ENCODE measurements around the gene FBLN1.

FBLN1 gene

DNA sequence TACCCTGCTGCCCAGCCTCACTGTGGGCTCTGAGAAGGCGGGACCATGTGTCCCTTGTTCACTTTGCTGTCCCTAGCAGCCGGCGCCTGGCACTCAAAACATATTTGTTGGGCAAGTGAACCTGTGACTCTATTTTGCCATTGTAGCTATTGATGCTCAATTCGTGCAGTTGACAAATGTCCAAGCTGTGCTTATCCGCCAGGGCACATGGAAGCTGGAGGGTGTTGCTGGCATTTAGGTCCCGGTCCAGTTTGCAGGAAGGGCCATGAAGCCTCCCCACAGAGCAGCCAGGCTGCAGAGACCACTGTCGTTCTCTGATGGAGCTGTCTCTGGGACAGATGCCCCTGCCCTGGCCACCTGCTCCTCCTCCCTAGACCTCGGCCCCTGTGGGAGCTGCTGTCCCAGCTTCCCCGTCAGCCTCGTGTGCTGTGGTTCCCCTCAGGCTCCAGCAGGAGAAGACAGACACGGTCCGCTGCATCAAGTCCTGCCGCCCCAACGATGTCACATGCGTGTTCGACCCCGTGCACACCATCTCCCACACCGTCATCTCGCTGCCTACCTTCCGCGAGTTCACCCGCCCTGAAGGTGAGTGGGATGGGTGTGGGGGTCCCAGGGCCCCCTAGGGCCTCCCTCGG lies 71.5 kb downstream of the FBLN1 start:
- no peak for DNase-seq

DNA sequence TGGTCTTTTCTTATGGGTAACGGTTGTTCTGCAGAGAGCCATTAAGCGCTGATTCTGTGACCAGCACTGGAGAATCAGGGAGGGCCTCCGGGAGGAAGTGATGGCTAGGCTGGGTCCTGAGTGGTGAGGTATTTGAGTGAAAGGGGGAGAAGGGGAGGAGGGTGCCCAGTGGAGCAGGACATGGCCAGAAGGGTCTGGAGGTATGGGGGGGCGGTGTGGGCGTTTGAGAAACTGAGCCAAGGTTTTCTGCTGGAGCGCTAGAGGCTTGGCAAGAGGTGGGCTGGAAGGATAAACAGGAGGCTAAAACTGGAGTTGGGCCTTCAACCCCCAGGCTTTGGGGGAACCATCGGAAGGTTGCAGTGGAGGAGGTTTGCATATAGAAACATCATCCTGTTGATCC lies 72.5 kb downstream of the FBLN1 start:
- no peak for DNase-seq

DNA sequence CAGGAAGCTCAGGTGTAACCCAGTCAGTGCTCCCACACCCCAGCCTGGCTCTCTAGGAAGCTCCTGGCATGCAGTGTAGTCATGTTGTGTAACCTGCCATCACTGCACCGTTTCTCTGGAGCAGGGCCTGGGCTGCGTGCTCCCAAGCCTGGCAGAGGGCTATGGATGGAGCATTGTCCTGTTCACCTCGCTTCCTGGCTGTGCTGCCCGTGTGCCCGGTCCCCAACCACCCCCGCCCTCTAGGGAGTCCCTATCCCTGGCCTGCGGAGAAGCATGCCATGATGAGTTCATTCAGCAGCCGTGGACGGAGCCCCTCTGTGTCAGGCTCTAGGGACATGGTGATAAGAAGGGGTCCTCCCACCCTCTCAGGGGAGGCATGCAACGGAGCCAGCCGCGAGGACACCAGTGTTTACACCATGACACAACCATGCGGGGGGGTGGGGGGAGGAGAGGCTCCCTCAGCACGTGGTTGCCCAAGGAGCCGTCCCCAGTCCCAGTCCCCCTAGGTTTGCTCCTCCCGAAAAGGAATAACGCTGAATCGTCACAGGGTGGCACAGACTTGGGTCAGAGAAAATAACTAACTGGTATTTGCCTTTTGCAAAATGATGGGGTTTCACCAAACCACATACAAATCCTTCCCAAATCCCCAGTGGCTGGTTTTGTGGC lies 73.1 kb downstream of the FBLN1 start:
- DNase-seq, result no peak

DNA sequence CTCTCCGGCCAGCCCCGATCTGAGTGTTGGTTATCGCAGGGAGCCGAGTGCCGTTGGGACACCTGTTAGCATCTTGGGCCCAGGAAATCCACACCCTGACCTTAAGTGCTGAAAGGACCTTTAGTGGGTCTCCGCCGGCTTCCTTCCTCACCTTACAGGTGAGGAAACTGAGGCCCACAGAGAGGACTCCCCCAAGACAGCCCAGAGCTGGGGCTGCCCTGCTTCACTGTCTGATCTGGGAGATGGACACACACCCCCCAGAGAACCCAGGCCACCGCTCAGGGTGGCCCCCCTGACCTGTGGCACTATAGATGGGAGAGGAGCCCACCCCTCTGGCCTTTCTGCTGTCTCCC lies 73.6 kb downstream of the FBLN1 start:
- DNase-seq, result no peak

DNA sequence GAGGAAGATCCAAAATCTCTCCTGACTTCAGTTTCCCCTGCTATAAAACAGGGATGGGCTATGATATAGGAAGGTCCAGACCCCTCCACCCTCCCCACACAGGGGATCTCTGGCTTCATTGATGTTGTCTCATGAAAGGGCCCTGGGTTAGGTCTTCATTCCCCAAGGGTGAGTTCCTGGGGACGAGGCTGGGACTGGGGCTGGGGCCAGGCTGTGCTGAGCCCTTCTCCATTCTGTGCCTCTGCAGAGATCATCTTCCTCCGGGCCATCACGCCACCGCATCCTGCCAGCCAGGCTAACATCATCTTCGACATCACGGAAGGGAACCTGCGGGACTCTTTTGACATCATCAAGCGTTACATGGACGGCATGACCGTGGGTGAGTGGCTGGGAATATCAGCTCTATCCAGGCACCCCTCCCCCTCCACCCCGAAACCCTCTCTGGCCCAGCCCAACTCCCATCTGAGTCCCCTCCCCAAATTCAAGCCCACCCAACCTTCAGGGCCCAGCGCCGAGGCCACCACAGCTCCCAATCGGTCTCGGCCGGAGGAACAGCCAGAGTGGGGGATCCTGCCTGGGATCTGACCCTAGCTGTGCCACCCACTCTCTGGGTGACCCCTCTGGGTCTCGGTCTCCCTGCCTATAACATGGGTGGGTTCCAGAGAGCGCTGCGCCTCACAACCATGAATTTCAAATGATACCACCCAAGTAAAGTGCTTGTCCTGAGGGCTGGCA lies 74.2 kb downstream of the FBLN1 start:
- no peak for DNase-seq

DNA sequence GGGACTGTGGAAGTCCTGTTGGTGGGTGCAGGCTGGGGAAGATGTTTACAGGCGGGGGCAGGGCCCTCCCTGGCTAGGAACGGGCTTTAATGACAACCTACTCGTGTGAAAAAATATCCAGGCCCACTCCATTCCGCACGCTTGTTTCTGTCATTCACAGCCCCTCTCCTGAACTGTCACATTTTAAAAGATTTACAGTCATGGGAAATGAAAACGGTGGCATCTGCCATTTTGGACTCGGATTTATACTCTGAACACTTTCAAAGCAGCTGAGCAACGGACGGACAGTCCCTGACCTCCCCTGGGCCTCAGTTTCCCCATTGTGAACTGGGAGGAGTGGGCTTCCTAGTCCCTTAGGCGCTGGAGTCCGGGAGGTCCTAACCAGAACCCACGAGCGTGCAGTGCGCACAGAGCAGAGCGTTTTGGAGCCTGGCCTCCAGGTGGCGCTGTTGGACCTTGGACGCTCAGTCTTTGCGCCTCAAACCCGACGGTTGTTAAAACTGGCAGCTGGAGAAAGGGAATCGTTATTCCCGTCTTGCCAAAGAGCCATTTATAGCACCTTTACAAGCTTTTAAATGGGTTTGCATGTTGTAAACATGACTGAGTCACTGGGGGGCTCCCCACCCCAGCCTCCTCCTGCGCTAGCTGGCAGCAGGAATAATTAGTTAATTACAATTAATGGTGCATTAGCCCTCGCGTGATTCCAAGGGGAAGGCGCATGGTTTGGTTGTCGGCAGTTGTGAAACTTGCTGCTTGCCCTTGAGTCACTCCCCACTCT lies 75.3 kb downstream of the FBLN1 start:
- peak; percentile 56 for DNase-seq

DNA sequence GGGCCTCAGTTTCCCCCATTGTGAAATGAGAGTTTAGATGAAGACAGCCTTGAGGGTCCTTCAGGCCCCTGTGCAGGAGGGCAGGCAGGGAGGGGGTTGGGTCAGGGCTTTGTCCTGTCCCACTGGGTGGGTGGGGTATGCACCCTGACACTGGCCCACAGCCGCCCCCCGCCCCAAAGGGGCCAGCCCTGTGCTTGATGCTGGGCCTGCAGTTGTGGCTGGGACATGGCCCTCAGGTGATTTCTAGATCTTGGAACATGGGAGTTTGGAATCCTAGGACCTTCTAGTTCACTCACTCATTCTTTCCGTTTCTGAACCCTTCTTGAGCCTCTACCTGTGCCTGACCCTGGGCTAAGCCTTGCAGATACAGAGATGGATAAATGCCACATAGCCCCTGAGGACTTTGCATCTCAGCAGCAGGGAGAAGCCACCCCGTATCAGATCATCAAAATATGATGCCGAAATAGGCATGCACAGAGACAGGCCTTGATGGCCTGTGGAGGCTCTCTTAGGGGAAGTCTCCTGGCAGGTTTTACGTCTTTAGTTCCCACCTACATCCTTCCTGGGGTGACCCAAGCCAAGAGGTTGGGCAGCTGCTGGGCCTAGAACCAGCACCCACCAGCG lies 76.0 kb downstream of the FBLN1 start:
- DNase-seq, result no peak

DNA sequence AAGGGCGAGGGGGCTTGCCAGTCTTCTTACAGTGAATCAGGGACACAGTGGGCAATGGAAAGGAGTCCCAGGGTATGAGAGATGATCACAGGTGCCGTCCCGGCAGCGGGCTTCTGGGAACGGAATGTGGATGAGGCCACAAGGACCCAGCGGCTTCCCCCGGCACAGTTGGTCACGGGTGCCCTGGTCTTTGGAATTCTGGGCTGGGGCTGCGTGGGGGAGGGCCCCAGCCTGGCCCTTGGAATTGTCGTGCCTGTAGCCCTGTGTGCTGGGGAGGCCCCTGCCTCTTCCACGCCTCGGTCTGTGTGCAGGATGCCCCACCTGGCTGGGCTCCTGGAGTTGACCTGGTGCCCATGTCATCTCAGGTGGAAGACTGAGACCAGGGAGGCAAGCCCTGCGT lies 76.6 kb downstream of the FBLN1 start:
- DNase-seq, result no peak

DNA sequence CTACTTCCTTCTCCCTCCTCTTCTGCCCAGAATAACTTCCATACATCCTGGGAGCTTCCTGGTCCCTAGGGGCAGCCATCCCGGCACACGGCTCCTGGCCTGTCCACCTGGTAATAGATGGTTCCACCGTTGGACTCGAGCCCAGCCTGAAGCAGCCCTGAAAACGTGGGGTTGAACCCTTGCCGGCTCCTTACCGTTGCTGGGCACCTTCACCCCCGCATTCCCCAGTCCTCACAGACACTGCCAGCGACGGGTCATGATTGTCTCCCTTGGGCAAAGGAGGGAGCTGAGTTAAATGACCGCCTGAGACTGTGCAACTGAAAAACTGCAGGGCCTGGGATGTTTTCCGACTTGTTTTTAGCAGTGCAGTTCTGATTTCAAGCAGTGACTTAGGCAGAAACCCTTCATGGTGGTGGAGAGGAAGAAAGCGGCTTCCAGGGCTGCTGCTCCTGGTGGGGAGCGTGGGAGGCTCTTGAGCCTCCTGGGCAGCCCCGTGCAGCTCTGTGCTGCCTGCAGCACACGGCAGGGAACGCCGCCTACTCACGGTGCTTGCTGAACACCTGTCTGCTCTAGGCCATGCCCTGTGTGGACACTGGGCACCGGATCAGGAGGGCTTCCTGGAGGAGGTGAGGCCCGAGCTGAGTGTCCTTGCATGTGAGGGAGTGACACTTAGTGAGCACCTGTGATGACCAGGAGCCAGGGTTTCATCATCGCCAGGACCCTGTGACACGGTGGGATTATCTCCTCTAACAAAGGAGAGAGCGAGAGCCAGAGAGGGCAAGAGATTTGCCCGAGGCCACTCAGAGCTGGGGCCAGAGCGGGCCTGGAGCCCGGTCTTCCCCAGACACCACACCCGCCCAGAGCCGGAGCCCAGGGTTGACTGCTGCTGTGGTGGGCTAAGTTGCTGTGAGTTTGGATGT lies 77.4 kb downstream of the FBLN1 start:
- no peak for DNase-seq

DNA sequence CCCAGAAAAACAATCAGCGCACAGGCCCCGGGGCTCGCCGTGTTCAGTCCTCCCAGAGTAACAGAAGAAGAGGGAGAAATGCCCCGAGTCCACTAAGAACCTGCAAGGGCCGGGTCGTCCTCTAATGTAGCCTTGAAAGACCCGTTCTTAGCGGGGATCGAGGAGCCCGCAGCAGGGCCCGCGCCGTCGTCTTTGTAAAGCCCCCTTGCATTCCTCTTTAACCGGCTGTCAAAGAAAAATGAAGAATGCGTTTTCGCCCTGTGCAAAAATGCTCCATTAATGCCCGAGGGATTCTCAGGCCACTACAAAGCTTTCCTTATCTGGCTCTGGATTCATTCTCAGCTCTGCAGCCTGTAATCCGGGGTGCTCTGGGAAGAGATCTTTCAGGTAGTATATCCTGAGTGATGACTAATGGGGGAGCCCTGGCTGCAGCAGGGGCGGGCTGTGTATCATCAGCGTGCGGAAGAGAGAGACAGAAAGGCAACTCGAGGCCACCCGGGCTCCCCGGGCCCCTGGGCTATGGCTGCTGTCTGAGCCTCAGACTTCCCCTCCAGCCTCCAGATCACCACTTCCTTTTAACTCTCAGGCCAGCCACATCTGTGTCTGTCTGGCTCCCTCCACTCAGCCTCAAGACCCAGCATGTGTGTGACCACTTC lies 78.2 kb downstream of the FBLN1 start:
- no peak for DNase-seq

DNA sequence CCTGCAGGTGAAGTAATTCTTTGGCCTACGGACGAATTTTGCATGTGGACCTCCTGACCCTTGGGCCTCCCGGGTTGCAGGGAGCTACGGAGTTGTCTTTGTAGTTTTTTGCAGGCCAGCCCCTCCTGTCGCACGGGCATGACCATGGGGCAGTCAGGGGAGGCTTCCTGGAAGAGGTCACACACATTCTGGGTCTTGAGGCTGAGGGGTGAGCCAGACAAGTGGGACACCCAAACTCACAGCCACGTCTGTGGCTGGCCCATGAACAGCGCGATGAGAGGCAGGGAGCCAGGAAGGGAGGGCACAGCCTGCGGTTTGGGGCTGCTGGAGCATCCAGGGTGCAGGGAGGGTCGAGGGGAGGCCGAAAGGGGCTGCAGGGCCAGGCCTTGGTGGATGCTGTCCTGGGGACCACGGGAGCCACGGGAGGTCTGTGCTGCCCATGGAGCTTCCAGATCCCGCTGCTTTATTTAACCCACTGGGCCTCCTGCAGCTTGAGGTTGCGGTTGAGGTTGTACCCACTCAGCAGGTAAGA lies 78.9 kb downstream of the FBLN1 start:
- no peak for DNase-seq

DNA sequence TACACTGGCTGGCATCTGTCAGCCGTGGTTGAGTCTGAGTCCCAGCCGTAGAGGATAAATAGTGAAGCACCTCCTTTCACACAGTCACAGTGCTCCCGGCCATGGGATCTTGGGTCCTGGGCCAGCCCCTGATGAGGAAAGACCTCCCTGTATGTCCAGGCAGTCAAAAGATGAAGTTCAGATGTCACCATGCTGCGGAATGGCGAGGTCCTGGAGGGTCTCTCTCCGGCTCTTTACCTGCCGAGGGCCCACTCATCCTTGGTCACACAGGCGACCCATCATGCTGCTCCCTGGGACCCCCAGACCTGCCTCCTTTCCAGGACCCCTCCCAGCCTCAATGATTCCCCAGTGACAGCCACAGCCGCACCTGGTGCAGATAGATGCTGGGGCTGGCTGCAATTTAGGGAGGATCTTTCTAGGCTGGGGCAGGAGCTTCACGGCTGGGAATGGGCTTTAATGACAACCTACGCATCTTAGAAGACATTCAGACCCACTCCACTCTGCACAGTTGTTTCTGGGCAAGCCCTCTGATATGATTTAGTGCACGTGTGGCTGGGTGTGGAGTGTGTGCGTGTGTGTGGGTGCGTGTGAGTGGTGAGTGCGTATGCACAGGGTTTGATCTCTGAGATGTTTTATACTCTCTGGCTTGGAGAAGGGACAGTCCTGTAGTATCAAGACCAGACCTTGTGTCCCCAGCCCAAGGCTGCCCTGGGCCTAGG lies 79.7 kb downstream of the FBLN1 start:
- DNase-seq, result no peak

DNA sequence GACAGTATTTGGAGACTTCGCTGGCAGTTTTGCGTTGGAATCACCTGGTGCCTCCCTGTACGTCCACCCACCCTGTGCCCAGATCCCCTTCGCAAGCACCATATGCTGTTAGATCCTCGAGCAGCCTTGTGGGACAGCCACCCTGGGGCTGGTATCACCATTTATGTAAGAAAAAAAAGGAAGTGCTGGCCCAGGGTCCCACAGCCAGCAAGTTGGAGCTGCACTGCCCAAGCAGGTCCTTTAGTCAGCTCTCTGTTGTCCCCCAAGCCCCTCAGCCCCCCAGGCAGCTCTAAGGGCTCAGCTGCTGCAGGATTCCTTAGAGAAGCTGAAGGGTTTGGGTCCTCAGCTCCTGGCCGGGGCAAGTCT lies 80.3 kb downstream of the FBLN1 start:
- DNase-seq, result no peak

DNA sequence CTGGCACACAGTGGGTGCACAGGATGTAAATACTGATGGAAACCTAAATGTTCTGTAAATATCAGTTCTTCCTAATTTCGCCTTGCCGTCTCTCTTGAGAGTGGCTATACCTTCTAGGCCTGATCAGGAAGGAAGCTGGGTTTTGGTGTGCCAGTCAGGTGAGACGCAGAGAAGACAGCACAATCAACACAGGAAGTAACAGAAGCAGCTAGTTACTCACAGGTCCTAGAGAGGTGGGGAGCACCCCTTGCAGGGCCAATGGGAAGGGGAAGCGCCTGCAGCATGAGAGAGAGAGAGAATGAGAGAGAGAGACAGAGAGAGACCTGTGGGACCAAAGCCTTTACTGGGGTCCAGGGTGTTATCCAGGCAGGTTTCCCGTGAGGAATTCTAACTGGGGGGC lies 80.8 kb downstream of the FBLN1 start:
- DNase-seq, result no peak

DNA sequence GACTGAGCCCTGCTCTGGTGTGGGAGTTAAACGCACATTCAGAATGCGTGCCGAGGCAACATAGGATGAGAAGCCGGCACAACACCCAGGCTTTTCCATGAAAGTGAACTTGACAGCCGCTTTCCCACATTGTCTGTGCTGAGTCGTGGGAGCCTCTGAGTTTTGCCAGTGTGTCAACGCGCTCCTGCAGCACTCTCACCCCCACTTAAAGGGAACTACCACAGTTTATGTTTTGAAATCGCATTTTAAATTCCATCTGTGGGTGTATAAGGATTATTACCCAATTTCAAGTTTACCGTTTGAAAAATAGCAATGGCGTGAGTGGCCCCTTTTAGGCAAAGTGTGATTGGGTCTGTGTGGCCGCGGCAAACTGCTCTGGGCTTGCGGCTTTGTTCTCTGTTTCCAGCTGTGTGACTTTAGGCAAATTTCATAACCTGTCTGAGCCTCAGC lies 81.5 kb downstream of the FBLN1 start:
- no peak for DNase-seq

DNA sequence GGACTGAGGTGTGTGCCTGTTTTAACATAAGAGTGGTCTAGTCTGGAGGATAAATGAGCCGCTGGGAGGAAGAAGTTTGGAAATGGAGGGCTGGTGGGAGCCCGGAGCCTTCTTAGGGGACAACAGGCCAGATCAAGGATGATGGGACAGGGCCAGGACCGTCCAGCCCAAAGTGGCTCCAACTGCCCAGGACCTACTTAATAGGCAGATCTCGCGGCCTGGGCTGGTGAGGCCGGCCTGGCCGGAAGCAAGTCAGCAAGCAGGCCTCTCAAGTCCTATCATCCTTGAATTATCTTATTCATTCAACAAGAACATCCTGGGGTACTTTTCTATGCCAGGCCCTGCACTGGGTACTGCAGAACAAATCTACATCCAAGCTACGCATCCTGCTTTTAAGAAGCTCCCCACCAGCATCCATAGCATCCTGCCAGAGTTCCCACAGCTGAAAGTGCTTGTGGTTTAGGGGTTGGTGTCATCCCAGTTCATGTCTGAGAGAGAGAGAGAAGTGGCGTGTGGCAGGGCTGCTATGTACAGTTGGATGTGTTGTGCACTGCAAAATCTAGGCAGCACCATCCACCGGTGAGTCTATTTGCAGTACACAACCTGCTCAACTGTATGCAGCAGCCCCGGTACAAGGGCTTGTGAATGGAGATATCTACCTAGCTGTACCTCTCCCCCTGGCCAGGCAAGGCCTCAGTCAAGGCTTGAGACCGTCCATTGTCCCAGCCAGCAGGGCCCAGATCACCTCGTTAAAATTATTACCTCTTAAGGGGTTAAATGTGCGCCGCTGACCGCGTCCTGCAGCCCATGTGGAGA lies 82.1 kb downstream of the FBLN1 start:
- no peak for DNase-seq

DNA sequence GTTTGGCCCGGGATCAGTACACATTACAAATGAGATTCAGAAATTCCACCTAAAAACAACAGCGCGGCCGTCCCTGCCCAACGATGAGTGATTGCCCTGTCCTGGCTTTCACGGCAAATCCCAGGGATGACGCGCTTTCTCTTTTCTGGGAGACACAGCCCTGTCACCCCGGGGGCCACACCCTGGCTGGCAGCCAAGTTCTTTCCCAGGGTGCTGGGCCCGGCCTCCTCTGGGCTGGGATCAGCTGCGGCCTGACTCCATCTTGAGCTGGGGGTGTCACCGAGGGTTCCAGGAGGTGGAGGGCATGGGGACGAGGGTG lies 82.7 kb downstream of the FBLN1 start:
- no peak for DNase-seq

DNA sequence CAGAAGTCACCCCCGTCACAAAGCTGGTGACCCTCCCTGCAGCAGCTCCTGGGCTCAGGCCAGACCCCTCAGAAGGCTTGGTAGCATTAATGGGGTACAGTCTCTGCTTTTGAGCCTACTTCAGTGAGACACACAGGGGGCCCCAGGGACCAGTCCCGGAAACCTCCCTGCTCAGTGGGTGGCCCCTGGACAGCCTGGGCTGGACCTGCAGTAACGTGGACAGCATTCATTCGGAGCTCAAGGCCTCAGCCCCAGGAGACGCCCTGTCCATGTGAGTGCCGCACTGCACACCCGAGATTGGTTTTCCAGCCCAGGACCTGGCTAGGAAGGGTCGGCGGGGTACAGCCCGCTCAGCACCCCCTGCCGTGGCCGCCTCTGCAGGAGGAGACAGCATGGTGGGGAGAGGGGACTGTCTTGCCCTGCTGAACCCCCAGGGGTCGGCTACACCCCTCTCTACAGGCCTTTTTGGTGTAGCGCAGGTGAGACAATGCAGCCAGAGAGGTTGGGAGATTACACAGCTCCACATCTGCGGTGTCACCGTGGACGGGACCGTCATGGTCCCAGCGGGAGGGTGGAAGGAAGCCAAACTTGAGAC lies 83.4 kb downstream of the FBLN1 start:
- DNase-seq, result no peak

DNA sequence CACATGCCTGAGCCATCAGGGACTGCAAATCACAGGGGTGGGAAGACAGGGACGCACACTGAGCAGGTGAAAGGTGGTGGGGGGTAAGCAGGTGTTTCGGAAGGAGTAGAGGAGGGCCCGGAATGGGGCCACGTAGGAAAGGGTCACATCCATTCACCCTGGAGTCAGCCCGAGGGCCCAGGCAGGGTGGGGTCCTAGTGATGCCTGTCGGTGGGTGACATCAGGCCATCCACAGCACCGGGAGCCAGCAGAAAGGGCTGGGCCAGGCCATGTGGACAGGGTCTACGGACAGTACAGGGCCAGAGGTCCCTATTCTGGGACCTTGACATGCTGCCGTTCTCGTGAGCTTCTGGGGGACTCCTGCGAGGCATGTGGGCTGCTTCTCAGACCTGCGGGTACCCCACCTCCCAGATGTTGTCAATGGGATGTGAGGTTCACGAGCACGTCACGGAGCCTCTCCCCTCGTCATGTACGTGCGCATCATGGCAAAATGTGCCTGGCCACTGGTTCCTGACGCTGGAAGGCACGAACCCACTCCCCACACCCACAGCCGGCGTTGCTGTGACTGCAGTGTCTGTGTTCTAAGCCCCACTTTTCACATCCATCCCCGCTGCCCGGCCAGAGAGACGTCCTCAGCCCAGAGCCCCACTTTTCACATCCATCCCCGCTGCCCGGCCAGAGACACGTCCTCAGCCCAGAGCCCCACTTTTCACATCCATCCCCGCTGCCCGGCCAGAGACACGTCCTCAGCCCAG lies 84.1 kb downstream of the FBLN1 start:
- DNase-seq, result no peak

Measured in 8988T (cell line).